SK-N-SH (cell line): ENCODE data around the gene POLR3E. TPM values are rescaled to one million over a fixed set of nuclear protein-coding genes. Genes with fewer than 3 reads are reported as not detected.

Experiments
- CTCF ChIA-PET: fragments of 300-600, 350-600 bp; formaldehyde crosslinking; extraction: SDS; loops from one replicate; lab custom pipeline; 2021; lab: Yijun Ruan, JAX
- POLR2A ChIA-PET: fragments of 350-600 bp; sonication (Branson Sonifier 250); formaldehyde crosslinking; extraction: SDS; loops from one replicate; lab custom pipeline; 2020; ENCODE audit warnings: antibody characterized with exemption, inconsistent platforms; lab: Yijun Ruan, JAX
- DNase-seq: peaks from one replicate; pipeline ENCODE4 v3.0.0; 2012
- H2AFZ ChIP-seq: fragments of 200-600 bp; sonication (generic); 2 replicates; pipeline ENCODE4 v1.8.1; 2016; ENCODE audit warnings: antibody characterized with exemption, mild to moderate bottlenecking, low read depth
- H3F3A ChIP-seq: fragments of 200-600 bp; sonication (generic); replicated peaks from 2 replicates; pipeline ENCODE3; 2016; ENCODE audit warnings: antibody characterized with exemption, mild to moderate bottlenecking; ENCODE audit not compliant: insufficient read depth
- H3K27ac ChIP-seq, 2 experiments: fragments of 200-500 bp in 1 of 2; fragments of 200-600 bp in 1 of 2; sonication (Bioruptor generic) in 1 of 2; sonication (generic), shearing (Covaris generic) in 1 of 2; 2 replicates each; pipeline versions ENCODE4 v1.5.1 to v1.6.1; 2014 to 2016; ENCODE audit warnings: low read depth in 2 of 2, inconsistent platforms in 1 of 2, low read length in 1 of 2, mild to moderate bottlenecking in 1 of 2, mixed read lengths in 1 of 2
- H3K27me3 ChIP-seq: fragments of 200-600 bp; sonication (generic), shearing (Covaris generic); 2 replicates; pipeline ENCODE4 v1.6.1; 2016; ENCODE audit warnings: mixed run types; ENCODE audit not compliant: insufficient read depth
- H3K36me3 ChIP-seq, 2 experiments: fragments of 200-500 bp in 1 of 2; fragments of 200-600 bp in 1 of 2; sonication (Bioruptor generic) in 1 of 2; sonication (generic) in 1 of 2; replicated peaks in 1 of 2; 2 replicates each; pipeline versions ENCODE3 to v1.5.1; 2014 to 2016; ENCODE audit warnings: low read length in 1 of 2, mild to moderate bottlenecking in 1 of 2; ENCODE audit not compliant: insufficient read depth in 2 of 2, control insufficient read depth in 1 of 2
- H3K4me1 ChIP-seq, 2 experiments: fragments of 200-500 bp in 1 of 2; fragments of 200-600 bp in 1 of 2; sonication (Bioruptor generic) in 1 of 2; sonication (generic), shearing (Covaris generic) in 1 of 2; 2 replicates each; pipeline versions ENCODE4 v1.5.1 to v1.6.1; 2014 to 2016; ENCODE audit warnings: low read depth in 1 of 2, low read length in 1 of 2, mixed run types in 1 of 2; ENCODE audit not compliant: insufficient read depth in 2 of 2, control insufficient read depth in 1 of 2
- H3K4me2 ChIP-seq: fragments of 200-600 bp; sonication (generic), shearing (Covaris generic); 2 replicates; pipeline ENCODE4 v1.6.1; 2017; ENCODE audit warnings: mixed run types
- H3K4me3 ChIP-seq, 2 experiments: fragments of 200-500 bp in 1 of 2; fragments of 200-600 bp in 1 of 2; sonication (Bioruptor generic) in 1 of 2; sonication (generic), shearing (Covaris generic) in 1 of 2; 2 replicates each; pipeline versions ENCODE4 v1.5.1 to v1.8.1; 2014 to 2016; ENCODE audit warnings: low read depth in 2 of 2, inconsistent platforms in 1 of 2, low read length in 1 of 2, mild to moderate bottlenecking in 1 of 2, mixed read lengths in 1 of 2, moderate library complexity in 1 of 2
- H3K79me2 ChIP-seq: fragments of 200-600 bp; sonication (generic); 2 replicates; pipeline ENCODE4 v1.8.1; 2017; ENCODE audit warnings: mild to moderate bottlenecking; ENCODE audit not compliant: insufficient read depth
- H3K9ac ChIP-seq: fragments of 200-600 bp; sonication (generic); 2 replicates; pipeline ENCODE4 v1.6.1; 2017; ENCODE audit warnings: mixed run types
- H3K9me2 ChIP-seq: fragments of 200-600 bp; sonication (generic); 2 replicates; pipeline ENCODE4 v1.6.1; 2017; ENCODE audit warnings: mixed run types
- H3K9me3 ChIP-seq: fragments of 200-600 bp; sonication (generic); 2 replicates; pipeline ENCODE4 v1.6.1; 2017; ENCODE audit warnings: mixed run types, mild to moderate bottlenecking, moderate library complexity
- H4K20me1 ChIP-seq: fragments of 200-600 bp; sonication (generic); 2 replicates; pipeline ENCODE4 v1.6.1; 2017; ENCODE audit warnings: mild to moderate bottlenecking, mixed run types; ENCODE audit not compliant: insufficient read depth
- ELF1 ChIP-seq: IDR thresholded peaks from 2 replicates; pipeline ENCODE4 v1.4.0; 2012
- EP300 ChIP-seq, 2 experiments: IDR thresholded peaks; 2 replicates each; pipeline versions ENCODE4 v1.4.0 to v1.6.1; 2012; ENCODE audit warnings: borderline replicate concordance in 1 of 2, low read depth in 1 of 2, low read length in 1 of 2
- EZH2phosphoT487 ChIP-seq: fragments of 200-600 bp; sonication (generic); IDR thresholded peaks from 2 replicates; pipeline ENCODE4 v1.6.1; 2017; ENCODE audit warnings: low read depth, mixed run types, mild to moderate bottlenecking, antibody characterized with exemption, moderate library complexity, borderline replicate concordance
- FOSL2 ChIP-seq: IDR thresholded peaks from 2 replicates; pipeline ENCODE4 v1.4.0; 2012; ENCODE audit warnings: low read depth, mild to moderate bottlenecking, moderate library complexity, borderline replicate concordance
- GABPA ChIP-seq: IDR thresholded peaks from 2 replicates; pipeline ENCODE4 v1.4.0; 2012; ENCODE audit warnings: low read depth, mild to moderate bottlenecking
- JUND ChIP-seq: IDR thresholded peaks from 2 replicates; pipeline ENCODE4 v1.4.0; 2012
- MEF2A ChIP-seq: IDR thresholded peaks from 2 replicates; pipeline ENCODE4 v1.4.0; 2012; ENCODE audit warnings: low read depth, borderline replicate concordance
- PBX3 ChIP-seq: IDR thresholded peaks from 2 replicates; pipeline ENCODE4; 2012
- POLR2AphosphoS5 ChIP-seq: IDR thresholded peaks from 2 replicates; pipeline ENCODE4 v1.6.1; 2012; ENCODE audit warnings: low read depth, low read length
- RCOR1 ChIP-seq: fragments of 150-350 bp; IDR thresholded peaks from 2 replicates; pipeline ENCODE4 v1.6.1; 2017; ENCODE audit warnings: antibody characterized with exemption, low read length
- SIN3A ChIP-seq: IDR thresholded peaks from 2 replicates; pipeline ENCODE4 v1.6.1; 2012; ENCODE audit warnings: low read depth, mild to moderate bottlenecking, low read length, moderate library complexity, borderline replicate concordance
- TAF1 ChIP-seq: IDR thresholded peaks from 2 replicates; pipeline ENCODE4 v1.6.1; 2012; ENCODE audit warnings: low read depth, mild to moderate bottlenecking, low read length, moderate library complexity, borderline replicate concordance
- TEAD4 ChIP-seq: IDR thresholded peaks from 2 replicates; pipeline ENCODE4 v1.4.0; 2012; ENCODE audit warnings: mild to moderate bottlenecking, borderline replicate concordance; ENCODE audit not compliant: insufficient read depth
- WGBS: methylation state at CpG from one replicate; pipeline ENCODE4 v1.1.6; 2017; ENCODE audit warnings: low lambda C conversion rate; 5-methylcytosine and 5-hydroxymethylcytosine counted together
- polyA plus RNA-seq, 3 experiments: library from polyadenylated mRNA; depleted of rRNA; stranded (reverse); fragments of >200 nt; gene quantifications; 2 replicates each; pipeline ENCODE4 v1.2.3, GENCODE V29; 2012
- TF ChIP-seq, protein P1 (sequence below): IDR thresholded peaks from 2 replicates; pipeline ENCODE4 v1.6.1; 2012; ENCODE audit warnings: mild to moderate bottlenecking, low read depth, low read length, moderate library complexity
- TF ChIP-seq, protein P2 (sequence below): fragments of 150-350 bp; IDR thresholded peaks from 2 replicates; pipeline ENCODE4 v1.6.1; 2017; ENCODE audit warnings: antibody characterized with exemption, low read length, low read depth, borderline replicate concordance

POLR3E gene
- polyA plus RNA-seq, 1 of the 3 experiments (the other 2 are of a cell fraction) = 59.6 TPM

DNA sequence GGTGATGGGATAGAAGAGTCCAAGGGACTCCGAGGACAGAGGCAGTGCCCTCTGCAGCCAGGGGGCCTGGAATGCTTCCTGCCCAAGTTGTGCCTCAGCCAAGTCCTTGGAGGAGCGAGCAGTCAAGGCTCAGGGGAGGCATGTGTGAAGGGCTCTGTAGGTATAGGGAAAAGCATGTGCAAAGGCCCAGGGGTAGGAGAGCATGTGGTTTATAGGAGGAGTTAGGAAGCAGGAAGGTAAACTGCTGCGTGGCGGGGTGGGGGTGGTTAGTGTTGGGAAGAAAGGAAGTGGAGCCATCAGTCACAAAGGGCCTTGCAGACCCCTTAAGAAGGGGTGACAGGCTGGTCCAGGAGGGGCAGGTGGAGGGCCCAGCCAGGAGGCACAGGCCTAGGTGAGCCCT lies 7.2 kb downstream of the POLR3E start:
- H3K4me3 ChIP-seq = no peak overlapping the region
- POLR2A ChIA-PET = no interaction called here
- TF ChIP-seq GABPA (no peak), PBX3 (no peak), TAF1 (no peak), EZH2phosphoT487 (no peak), ELF1 (no peak), RCOR1 (no peak), SIN3A (no peak), TEAD4 (no peak)
- TF ChIP-seq, protein P1, sequence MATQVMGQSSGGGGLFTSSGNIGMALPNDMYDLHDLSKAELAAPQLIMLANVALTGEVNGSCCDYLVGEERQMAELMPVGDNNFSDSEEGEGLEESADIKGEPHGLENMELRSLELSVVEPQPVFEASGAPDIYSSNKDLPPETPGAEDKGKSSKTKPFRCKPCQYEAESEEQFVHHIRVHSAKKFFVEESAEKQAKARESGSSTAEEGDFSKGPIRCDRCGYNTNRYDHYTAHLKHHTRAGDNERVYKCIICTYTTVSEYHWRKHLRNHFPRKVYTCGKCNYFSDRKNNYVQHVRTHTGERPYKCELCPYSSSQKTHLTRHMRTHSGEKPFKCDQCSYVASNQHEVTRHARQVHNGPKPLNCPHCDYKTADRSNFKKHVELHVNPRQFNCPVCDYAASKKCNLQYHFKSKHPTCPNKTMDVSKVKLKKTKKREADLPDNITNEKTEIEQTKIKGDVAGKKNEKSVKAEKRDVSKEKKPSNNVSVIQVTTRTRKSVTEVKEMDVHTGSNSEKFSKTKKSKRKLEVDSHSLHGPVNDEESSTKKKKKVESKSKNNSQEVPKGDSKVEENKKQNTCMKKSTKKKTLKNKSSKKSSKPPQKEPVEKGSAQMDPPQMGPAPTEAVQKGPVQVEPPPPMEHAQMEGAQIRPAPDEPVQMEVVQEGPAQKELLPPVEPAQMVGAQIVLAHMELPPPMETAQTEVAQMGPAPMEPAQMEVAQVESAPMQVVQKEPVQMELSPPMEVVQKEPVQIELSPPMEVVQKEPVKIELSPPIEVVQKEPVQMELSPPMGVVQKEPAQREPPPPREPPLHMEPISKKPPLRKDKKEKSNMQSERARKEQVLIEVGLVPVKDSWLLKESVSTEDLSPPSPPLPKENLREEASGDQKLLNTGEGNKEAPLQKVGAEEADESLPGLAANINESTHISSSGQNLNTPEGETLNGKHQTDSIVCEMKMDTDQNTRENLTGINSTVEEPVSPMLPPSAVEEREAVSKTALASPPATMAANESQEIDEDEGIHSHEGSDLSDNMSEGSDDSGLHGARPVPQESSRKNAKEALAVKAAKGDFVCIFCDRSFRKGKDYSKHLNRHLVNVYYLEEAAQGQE = no peak
- H3K4me2 ChIP-seq = no peak overlapping the region
- no peak overlapping the region for H3K27ac ChIP-seq
- no peaks in the 10 kb centered on the region for H3K9me3 ChIP-seq
- peaks cover 0 to 9% of the 10 kb centered on the region in 2 experiments; a peak in 1 of 4 replicates for H3K4me1 ChIP-seq
- no peak overlapping the region for H3K9ac ChIP-seq
- CTCF ChIA-PET = interaction anchor here (1.0 to 1.2 kb wide), 2 partner anchors 108 to 116 kb away, joined by 3 to 5 read pairs; no protein-coding TSS in a partner anchor
- WGBS = 97% methylated on average over 4 of the region's 4 CpGs
- no peaks in the 10 kb centered on the region for H3K9me2 ChIP-seq
- H3F3A ChIP-seq = peaks cover 5% of the 10 kb centered on the region
- DNase-seq = no peak
- H3K36me3 ChIP-seq = peaks cover 0 to 59% of the 10 kb centered on the region in 2 experiments
- no peak overlapping the region for H2AFZ ChIP-seq
- H3K79me2 ChIP-seq = peaks cover 32% of the 10 kb centered on the region
- no peaks in the 10 kb centered on the region for H3K27me3 ChIP-seq
- H4K20me1 ChIP-seq = peaks cover 25% of the 10 kb centered on the region

DNA sequence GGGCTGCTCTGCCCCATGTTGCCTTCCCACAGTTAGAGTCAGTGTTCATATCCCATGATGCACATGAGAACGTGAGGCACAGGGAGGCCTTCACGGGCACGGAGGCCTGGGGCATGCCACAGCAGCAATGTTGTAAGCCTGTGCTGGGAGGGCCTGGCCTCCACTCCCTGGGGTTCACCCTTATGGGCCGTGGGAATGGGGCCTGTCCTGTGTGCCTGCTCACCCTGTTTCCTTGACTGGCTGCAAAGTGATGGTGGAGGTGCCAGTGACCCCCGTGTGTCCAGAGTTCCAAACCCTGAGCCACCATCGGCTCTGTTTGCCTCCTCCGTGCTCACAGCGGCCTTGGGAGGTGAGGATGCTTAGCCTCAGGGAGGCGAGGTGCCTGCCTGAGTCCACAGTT lies 9.6 kb downstream of the POLR3E start:
- Histone ChIP-seq H3K9me2 (no peaks in the 10 kb centered on the region), H3K79me2 (peaks cover 14% of the 10 kb centered on the region), H3K4me3 (no peak overlapping the region), H4K20me1 (0 out of 2 replicates have a peak, but pooled peaks cover 4% of the 10 kb centered on the region), H3K9me3 (no peaks in the 10 kb centered on the region), H3K27ac (no peak overlapping the region), H3K4me2 (no peak overlapping the region), H3F3A (no peaks in the 10 kb centered on the region), H3K9ac (no peak overlapping the region), H3K27me3 (no peaks in the 10 kb centered on the region), H3K4me1 (no peaks in the 10 kb centered on the region), H3K36me3 (peaks cover 9 to 74% of the 10 kb centered on the region in 2 experiments), H2AFZ (no peak overlapping the region)
- 92% methylated on average over 2 of the region's 9 CpGs for WGBS
- no peak for DNase-seq
- ChIA-PET CTCF (interaction anchor here (1.4 to 7.0 kb wide), 2 partner anchors 12 to 15 kb away, joined by 5 to 34 read pairs; no protein-coding TSS in a partner anchor), POLR2A (no interaction called here)
- TF ChIP-seq MEF2A (no peak), JUND (no peak), PBX3 (no peak), FOSL2 (no peak), RCOR1 (no peak), EP300 (IDR thresholded peaks at IDR 0.05; ENCODE audit: borderline replicate concordance in 1 of 2, low read depth in 1 of 2, low read length in 1 of 2) (no peak), POLR2AphosphoS5 (no peak)
- TF ChIP-seq, protein P2, sequence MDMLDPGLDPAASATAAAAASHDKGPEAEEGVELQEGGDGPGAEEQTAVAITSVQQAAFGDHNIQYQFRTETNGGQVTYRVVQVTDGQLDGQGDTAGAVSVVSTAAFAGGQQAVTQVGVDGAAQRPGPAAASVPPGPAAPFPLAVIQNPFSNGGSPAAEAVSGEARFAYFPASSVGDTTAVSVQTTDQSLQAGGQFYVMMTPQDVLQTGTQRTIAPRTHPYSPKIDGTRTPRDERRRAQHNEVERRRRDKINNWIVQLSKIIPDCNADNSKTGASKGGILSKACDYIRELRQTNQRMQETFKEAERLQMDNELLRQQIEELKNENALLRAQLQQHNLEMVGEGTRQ = no peak
- TF ChIP-seq, protein P1 = no peak
